Measurements from ENCODE around the gene CAMK2B.
"Not testable (repeated sequence)": the region's sequence is repeated elsewhere in the genome, so short reads cannot be mapped to it uniquely, and the experiment has no call there.

CAMK2B gene

GRCh38 chr7:44172803-44173424, 152.5 kb downstream of the CAMK2B start:
- no peak for DNase-seq (ENCODE audit: low read depth in 2 of 2)

GRCh38 chr7:44172352-44172751, 153.0 kb downstream of the CAMK2B start:
- DNase-seq (ENCODE audit: low read depth in 2 of 2), result no peak

- DNase-seq (ENCODE audit: low read depth in 2 of 2), result not testable (repeated sequence)
Observed at GRCh38 chr7:44171901-44172300, 153.5 kb downstream of the CAMK2B start.

- no peak for DNase-seq (ENCODE audit: low read depth in 2 of 2)
Observed at GRCh38 chr7:44167920-44168319, 157.5 kb downstream of the CAMK2B start.

Measured in stimulated activated CD8-positive, alpha-beta memory T cell treated with anti-CD3 and anti-CD28 coated beads, Interleukin-7, amount 100 ng/mL, for 1 hour (primary cell).